HCT116 (cell line): Measurements from ENCODE around the gene ARFRP1. TPM values are rescaled to one million over a fixed set of nuclear protein-coding genes. Genes with fewer than 3 reads are reported as not detected.

Experiments used
- ATAC-seq: fragments of 200-7000 bp; cut with Tn5 transposase; 2 replicates; pipeline ENCODE4 v1.9.1; 2020; ENCODE audit warnings: mild to moderate bottlenecking, moderate library complexity
- BruUV-seq: library from RNA; stranded (reverse); fragments of 400-500 nt; replicated peaks from 2 replicates; lab custom pipeline; 2021; lab: Mats Ljungman, UMichigan
- CTCF ChIA-PET: fragments of 300-600 bp; sonication (Branson Sonifier 250); formaldehyde crosslinking; loops from one replicate; lab custom pipeline; 2021; ENCODE audit warnings: antibody characterized with exemption; lab: Charles Lee
- POLR2A ChIA-PET: fragments of 300-600, 350-600 bp; sonication (Branson Sonifier 250); formaldehyde crosslinking; loops from one replicate; lab custom pipeline; 2021; ENCODE audit warnings: antibody characterized with exemption; lab: Charles Lee
- RAD21 ChIA-PET, 2 experiments: fragments of 300-600 bp; sonication (Branson Sonifier 250); formaldehyde crosslinking; loops; one replicate each; lab custom pipeline; 2023; ENCODE audit warnings: low total read pairs in 2 of 2; ENCODE audit not compliant: uncharacterized antibody in 2 of 2, unreplicated experiment in 2 of 2, low non-redundant PET in 1 of 2; lab: Charles Lee
- DNase-seq: peaks from one replicate; pipeline ENCODE4 v3.0.0-alpha.2; 2010; ENCODE audit warnings: low read depth, low spot score
- H2AFZ ChIP-seq: fragments of 200-600 bp; shearing (Covaris generic), sonication (generic); 2 replicates; pipeline ENCODE4 v1.6.1; 2017; ENCODE audit warnings: low read depth, mixed run types, mixed read lengths, antibody characterized with exemption, low read length; ENCODE audit not compliant: poor library complexity, severe bottlenecking
- H3K27ac ChIP-seq: 2 replicates; pipeline ENCODE4 v1.5.1; 2012; ENCODE audit warnings: low read depth, low read length
- H3K27me3 ChIP-seq: fragments of 200-600 bp; sonication (generic); 2 replicates; pipeline ENCODE4 v1.6.1; 2016; ENCODE audit warnings: mixed run types, low read length, mixed read lengths; ENCODE audit not compliant: insufficient read depth
- H3K36me3 ChIP-seq, 2 experiments: fragments of 200-500 bp in 1 of 2; fragments of 200-600 bp in 1 of 2; sonication (Bioruptor generic) in 1 of 2; sonication (generic) in 1 of 2; 2 replicates each; pipeline versions ENCODE4 v1.5.1 to v1.6.1; 2014 to 2016; ENCODE audit warnings: low read length in 2 of 2, inconsistent platforms in 1 of 2, mixed read lengths in 1 of 2, mixed run types in 1 of 2; ENCODE audit not compliant: insufficient read depth in 2 of 2, control insufficient read depth in 1 of 2
- H3K4me1 ChIP-seq, 2 experiments: fragments of 200-600 bp in 1 of 2; sonication (generic) in 1 of 2; 2 replicates each; pipeline versions ENCODE4 v1.5.1 to v1.6.1; 2012 to 2017; ENCODE audit warnings: low read length in 2 of 2, inconsistent platforms in 1 of 2, mild to moderate bottlenecking in 1 of 2, mixed read lengths in 1 of 2, mixed run types in 1 of 2, moderate library complexity in 1 of 2; ENCODE audit not compliant: insufficient read depth in 2 of 2, control insufficient read depth in 1 of 2
- H3K4me2 ChIP-seq: fragments of 200-600 bp; sonication (generic); 2 replicates; pipeline ENCODE4 v1.6.1; 2017; ENCODE audit warnings: mixed run types, low read length, mixed read lengths
- H3K4me3 ChIP-seq, 2 experiments: fragments of 200-600 bp in 1 of 2; sonication (generic) in 1 of 2; replicated peaks in 1 of 2; 2 replicates each; pipeline ENCODE4 v1.5.1; 2011 to 2016; ENCODE audit warnings: low read length in 2 of 2, control low read depth in 1 of 2, low read depth in 1 of 2, mild to moderate bottlenecking in 1 of 2, mixed read lengths in 1 of 2, mixed run types in 1 of 2
- H3K79me2 ChIP-seq: fragments of 200-600 bp; sonication (generic); 2 replicates; pipeline ENCODE4 v1.6.1; 2017; ENCODE audit warnings: mild to moderate bottlenecking, mixed run types, low read length, moderate library complexity, mixed read lengths; ENCODE audit not compliant: insufficient read depth
- H3K9ac ChIP-seq: fragments of 200-600 bp; sonication (generic); 2 replicates; pipeline ENCODE4 v1.6.1; 2016; ENCODE audit warnings: low read length, mixed read lengths
- H3K9me2 ChIP-seq: fragments of 200-600 bp; sonication (generic), shearing (Covaris generic); 2 replicates; pipeline ENCODE4 v1.6.1; 2017; ENCODE audit warnings: mixed run types, mild to moderate bottlenecking, moderate library complexity; ENCODE audit not compliant: insufficient read depth
- H3K9me3 ChIP-seq, 2 experiments: fragments of 200-500 bp in 1 of 2; fragments of 200-600 bp in 1 of 2; sonication (Bioruptor generic) in 1 of 2; sonication (generic) in 1 of 2; 2 replicates each; pipeline ENCODE4 v1.6.1; 2014 to 2017; ENCODE audit warnings: low read length in 2 of 2, mixed read lengths in 2 of 2, inconsistent platforms in 1 of 2, low read depth in 1 of 2, mild to moderate bottlenecking in 1 of 2, mixed run types in 1 of 2, moderate library complexity in 1 of 2; ENCODE audit not compliant: control insufficient read depth in 1 of 2, insufficient read depth in 1 of 2
- H4K20me1 ChIP-seq: fragments of 200-600 bp; sonication (generic), shearing (Covaris generic); 2 replicates; pipeline ENCODE4 v1.6.1; 2017; ENCODE audit warnings: mixed run types, mild to moderate bottlenecking, moderate library complexity; ENCODE audit not compliant: insufficient read depth
- MAX ChIP-seq: IDR thresholded peaks from 2 replicates; pipeline ENCODE4 v1.6.1; 2012
- POLR2A ChIP-seq: IDR thresholded peaks from 2 replicates; pipeline ENCODE4 v1.7.0; 2011; ENCODE audit warnings: borderline replicate concordance; ENCODE audit not compliant: insufficient read depth, insufficient read length; ENCODE audit errors: extremely low read depth
- POLR2AphosphoS5 ChIP-seq: IDR thresholded peaks from 2 replicates; pipeline ENCODE4 v1.6.1; 2011; ENCODE audit warnings: mild to moderate bottlenecking, low read depth, low read length, moderate library complexity
- RAD21 ChIP-seq: IDR thresholded peaks from 2 replicates; pipeline ENCODE4 v1.6.1; 2012; ENCODE audit warnings: low read depth, mild to moderate bottlenecking
- SRF ChIP-seq: IDR thresholded peaks from 2 replicates; pipeline ENCODE4 v1.6.1; 2012; ENCODE audit warnings: low read depth
- intact Hi-C: fragments of 100-400 bp; cut with micrococcal nuclease; formaldehyde crosslinking; loops from 2 replicates; pipeline ENCODE4 v1.10.0; 2022
- total RNA-seq: library from RNA; stranded (reverse); gene quantifications from one replicate; pipeline ENCODE4 v1.2.1, GENCODE V29; 2021; ENCODE audit not compliant: unreplicated experiment

Gene ARFRP1
- total RNA-seq, 1 experiment from 2014 or later: 53.7 TPM

- DNase-seq (no peak), ATAC-seq (no peak)
- H3K79me2 ChIP-seq: no peaks in the 10 kb centered on the region; the same call in 1 of the 2 replicates
- H3K9me2 ChIP-seq: no peaks in the 10 kb centered on the region
- H3K4me1 ChIP-seq: peaks cover 21 to 65% of the 10 kb centered on the region in 2 experiments
- no peaks in the 10 kb centered on the region for H4K20me1 ChIP-seq
- no peak overlapping the region for H3K9ac ChIP-seq
- RAD21 ChIA-PET: no interaction called here
- H3K27ac ChIP-seq: peak overlapping the region; percentile 59; the same call in 1 of the 2 replicates
- no peak for TF ChIP-seq POLR2A
- no peak overlapping the region for H2AFZ ChIP-seq
- no peaks in the 10 kb centered on the region for H3K9me3 ChIP-seq
- CTCF ChIA-PET: no interaction called here
- no peak overlapping the region for H3K4me3 ChIP-seq
- POLR2A ChIA-PET: interaction anchor here (1.8 kb wide), 1 partner anchor 10 kb away, joined by 7 read pairs; no protein-coding TSS in a partner anchor
- H3K4me2 ChIP-seq: no peak overlapping the region
- no TSS peak for BruUV-seq
- intact Hi-C loops: no loop called here
- peaks cover 0 to 8% of the 10 kb centered on the region in 2 experiments; a peak in 1 of 4 replicates for H3K36me3 ChIP-seq
- H3K27me3 ChIP-seq: no peaks in the 10 kb centered on the region
These were observed 15.9 kb downstream of the ARFRP1 start for GRCh38 chr20:63691711-63692435.

- Histone ChIP-seq H3K36me3 (peaks cover 0 to 10% of the 10 kb centered on the region in 2 experiments; a peak in 1 of 4 replicates), H3K4me1 (peaks cover 25 to 65% of the 10 kb centered on the region in 2 experiments), H3K79me2 (no peaks in the 10 kb centered on the region; the same call in 1 of the 2 replicates), H3K9me2 (no peaks in the 10 kb centered on the region), H3K27me3 (no peaks in the 10 kb centered on the region), H4K20me1 (no peaks in the 10 kb centered on the region), H3K27ac (peak overlapping the region; percentile 59; the same call in 1 of the 2 replicates), H3K9ac (no peak overlapping the region), H2AFZ (no peak overlapping the region), H3K4me2 (no peak overlapping the region), H3K4me3 (no peak overlapping the region), H3K9me3 (no peaks in the 10 kb centered on the region)
- RAD21 ChIA-PET: no interaction called here
- intact Hi-C loops: no loop called here
- BruUV-seq: no TSS peak
- TF ChIP-seq RAD21 (no peak), MAX (no peak), POLR2AphosphoS5 (peak; percentile 18), SRF (no peak)
- POLR2A ChIA-PET: interaction anchor here (1.8 kb wide), 1 partner anchor 9 kb away, joined by 7 read pairs; no protein-coding TSS in a partner anchor
- DNase-seq (no peak), ATAC-seq (no peak)
- CTCF ChIA-PET: no interaction called here
These were observed 16.7 kb downstream of the ARFRP1 start for GRCh38 chr20:63690898-63691710.
